SU-DHL-6 (cell line): ENCODE measurements around the gene RTRAF.

Source experiments
- CTCF ChIP-seq: fragments of 200-600 bp; sonication (generic); IDR thresholded peaks from one replicate; pipeline ENCODE4 v1.5.1; 2017; ENCODE audit warnings: antibody characterized with exemption, mild to moderate bottlenecking, low read length, moderate library complexity; ENCODE audit not compliant: insufficient read depth, poor library complexity, severe bottlenecking
- EZH2phosphoT487 ChIP-seq: fragments of 200-600 bp; sonication (generic), shearing (Covaris generic); conservative IDR thresholded peaks from 2 replicates; pipeline ENCODE4 v1.6.1; 2018; ENCODE audit warnings: mild to moderate bottlenecking, antibody characterized with exemption, low read length, moderate library complexity, mixed read lengths

GRCh38 chr14:52018970-52019369 lies 29.6 kb downstream of the RTRAF start:
- no peak for TF ChIP-seq CTCF
- no peak for TF ChIP-seq EZH2phosphoT487
